ENCODE results near the gene NT5DC2. TPM values are rescaled to one million over a fixed set of nuclear protein-coding genes. Genes with fewer than 3 reads are reported as not detected.

NT5DC2 gene
- total RNA-seq, 2 experiments from 2014 or later, result 46.9 to 49.5 TPM

DNA sequence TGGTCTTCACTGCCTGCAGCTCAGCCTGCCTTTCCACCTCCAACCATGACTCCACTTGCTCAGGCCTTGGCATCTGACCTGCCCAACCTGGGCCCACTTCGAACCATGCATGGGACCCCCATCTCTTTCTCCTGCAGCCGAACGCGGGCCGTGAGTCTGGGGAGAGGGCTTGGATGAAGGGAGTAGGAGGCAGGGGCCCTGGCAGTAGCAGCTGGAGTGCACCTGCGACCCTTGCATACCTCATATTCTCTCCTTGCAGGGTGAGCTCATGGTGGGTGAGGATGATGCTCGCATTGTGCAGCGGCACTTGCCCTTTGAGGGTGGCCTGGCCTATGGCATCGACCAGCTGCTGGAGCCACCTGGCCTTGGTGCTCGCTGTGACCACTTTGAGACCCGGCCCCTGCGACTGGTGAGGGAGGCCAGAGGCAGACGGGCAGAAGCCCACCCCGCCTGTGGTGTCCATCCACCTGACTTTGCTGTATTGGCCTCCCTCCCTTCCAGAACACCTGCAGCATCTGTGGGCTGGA lies 13.5 kb downstream of the NT5DC2 start:
- Mint-ChIP-seq H3K4me3 (no peak overlapping the region), H3K27ac (no peak overlapping the region), H3K36me3 (peaks cover 7% of the 10 kb centered on the region), H3K27me3 (no peaks in the 10 kb centered on the region), H3K4me1 (ENCODE audit: low read depth) (no peaks in the 10 kb centered on the region), H3K9me3 (no peaks in the 10 kb centered on the region)
- CTCF ChIA-PET, result no interaction called here
- no peak for DNase-seq
- POLR2A ChIA-PET, result no interaction called here
- intact Hi-C loops (cut with micrococcal nuclease), result no loop called here

DNA sequence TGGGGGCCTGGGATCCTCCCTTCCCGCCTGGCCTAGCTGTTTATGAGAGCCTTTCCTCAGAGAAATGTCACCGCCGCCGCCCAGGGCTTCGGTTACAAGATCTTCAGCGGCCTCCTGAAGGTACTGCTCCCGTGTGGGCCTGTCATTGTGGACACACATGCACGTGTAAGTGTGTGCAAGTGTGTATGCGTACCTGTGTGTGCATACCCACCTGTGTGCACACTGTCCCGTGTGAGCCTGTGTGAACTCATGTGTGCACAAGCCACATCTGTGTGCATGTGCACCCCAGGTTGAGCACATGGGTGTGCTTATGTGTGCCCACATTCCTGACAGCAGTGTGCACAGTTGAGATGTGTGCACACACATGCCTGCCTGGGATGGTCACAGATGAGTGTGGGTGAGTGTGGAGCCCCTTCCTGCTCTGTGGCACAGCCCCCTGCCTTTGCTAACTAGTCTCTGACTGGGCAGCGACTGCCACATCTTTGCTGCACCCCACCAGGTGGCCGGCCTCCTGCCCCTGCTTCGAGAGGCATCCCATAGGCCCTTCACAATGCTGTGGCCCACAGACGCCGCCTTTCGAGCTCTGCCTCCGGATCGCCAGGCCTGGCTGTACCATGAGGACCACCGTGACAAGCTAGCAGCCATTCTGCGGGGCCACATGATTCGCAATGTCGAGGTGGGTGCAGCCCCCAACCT lies 14.1 kb downstream of the NT5DC2 start:
- ChIA-PET POLR2A (no interaction called here), CTCF (no interaction called here)
- H3K36me3 Mint-ChIP-seq, result peaks cover 7% of the 10 kb centered on the region
- no peaks in the 10 kb centered on the region for H3K27me3 Mint-ChIP-seq
- no peak for DNase-seq
- intact Hi-C loops (cut with micrococcal nuclease), result no loop called here
- no peak overlapping the region for H3K4me3 Mint-ChIP-seq
- H3K27ac Mint-ChIP-seq, result no peak overlapping the region
- H3K4me1 Mint-ChIP-seq (ENCODE audit: low read depth), result no peaks in the 10 kb centered on the region
- no peaks in the 10 kb centered on the region for H3K9me3 Mint-ChIP-seq

DNA sequence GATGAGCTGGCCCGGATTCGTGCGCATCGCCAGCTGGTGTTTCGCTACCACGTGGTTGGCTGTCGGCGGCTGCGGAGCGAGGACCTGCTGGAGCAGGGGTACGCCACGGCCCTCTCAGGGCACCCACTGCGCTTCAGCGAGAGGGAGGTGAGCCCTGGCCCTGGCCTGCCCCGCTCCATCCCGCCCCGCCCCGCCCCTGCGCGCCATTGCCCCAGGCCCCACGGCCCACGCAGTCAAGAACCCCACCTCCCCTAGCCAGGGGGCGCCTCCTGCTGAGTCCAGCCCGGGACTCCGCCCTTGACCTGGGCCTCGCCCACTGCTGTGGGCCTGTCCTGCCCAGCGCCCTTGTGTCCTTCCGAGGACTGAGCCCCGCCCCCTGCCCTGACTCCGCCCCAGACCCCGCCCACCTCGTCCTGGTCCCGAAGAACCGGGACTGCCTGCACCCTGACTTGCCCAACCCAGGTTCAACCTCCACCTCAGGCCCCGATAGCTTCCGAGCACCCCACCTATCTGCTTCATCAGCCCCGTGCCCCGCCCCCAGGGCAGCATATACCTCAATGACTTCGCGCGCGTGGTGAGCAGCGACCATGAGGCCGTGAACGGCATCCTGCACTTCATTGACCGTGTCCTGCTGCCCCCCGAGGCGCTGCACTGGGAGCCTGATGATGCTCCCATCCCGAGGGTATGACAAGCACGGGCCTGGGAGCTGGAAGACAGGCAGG lies 14.8 kb downstream of the NT5DC2 start:
- Mint-ChIP-seq H3K4me3 (no peak overlapping the region), H3K4me1 (ENCODE audit: low read depth) (no peaks in the 10 kb centered on the region), H3K27me3 (no peaks in the 10 kb centered on the region), H3K36me3 (no peaks in the 10 kb centered on the region), H3K27ac (no peak overlapping the region), H3K9me3 (no peaks in the 10 kb centered on the region)
- CTCF ChIA-PET, result interaction anchor here (0.6 kb wide), 1 partner anchor 114 kb away, joined by 4 read pairs; no protein-coding TSS in a partner anchor
- no peak for DNase-seq
- POLR2A ChIA-PET, result no interaction called here
- intact Hi-C loops (cut with micrococcal nuclease), result no loop called here

DNA sequence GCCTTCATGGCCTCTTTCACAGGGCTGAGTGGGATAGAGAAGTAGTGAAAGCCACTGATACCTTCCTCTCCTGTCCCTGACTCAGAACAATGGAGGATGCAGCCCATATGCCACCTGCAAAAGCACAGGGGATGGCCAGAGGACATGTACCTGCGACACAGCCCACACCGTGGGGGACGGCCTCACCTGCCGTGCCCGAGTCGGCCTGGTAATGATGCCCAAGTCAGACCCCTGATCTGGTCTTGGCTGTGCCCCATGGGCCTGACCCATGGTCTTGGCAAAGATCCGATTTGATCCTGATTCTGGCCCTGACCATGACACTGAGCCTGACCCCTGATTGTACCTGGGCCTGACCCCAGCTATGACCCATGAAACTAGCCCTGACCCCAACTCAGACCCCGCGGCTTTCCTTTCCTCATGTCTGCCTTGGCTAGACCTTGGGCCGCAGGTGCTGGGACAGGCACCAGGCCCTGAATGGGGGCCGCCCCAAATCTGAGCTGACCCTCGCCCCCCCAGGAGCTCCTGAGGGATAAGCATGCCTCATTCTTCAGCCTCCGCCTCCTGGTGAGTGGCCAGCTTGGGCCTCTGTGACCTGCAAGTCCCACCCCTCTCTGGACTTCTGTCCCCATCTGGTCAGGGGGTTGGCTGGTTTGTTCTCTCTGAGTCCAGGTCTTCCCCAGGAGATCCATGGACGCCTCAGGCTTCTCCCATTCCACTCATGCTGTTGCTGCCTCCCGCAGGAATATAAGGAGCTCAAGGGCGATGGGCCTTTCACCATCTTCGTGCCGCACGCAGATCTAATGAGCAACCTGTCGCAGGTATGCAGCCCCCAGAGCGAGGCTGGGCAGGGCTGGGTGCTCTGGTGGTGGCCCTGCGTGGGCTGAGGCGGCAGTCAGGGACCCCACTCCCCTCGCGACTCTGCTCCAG lies 15.6 kb downstream of the NT5DC2 start:
- Mint-ChIP-seq H3K27me3 (no peaks in the 10 kb centered on the region), H3K9me3 (no peaks in the 10 kb centered on the region), H3K27ac (no peak overlapping the region), H3K4me1 (ENCODE audit: low read depth) (no peaks in the 10 kb centered on the region), H3K4me3 (no peak overlapping the region), H3K36me3 (no peaks in the 10 kb centered on the region)
- intact Hi-C loops (cut with micrococcal nuclease), result no loop called here
- ChIA-PET POLR2A (no interaction called here), CTCF (interaction anchor here (0.6 kb wide), 1 partner anchor 113 kb away, joined by 4 read pairs; no protein-coding TSS in a partner anchor)
- DNase-seq, result no peak

DNA sequence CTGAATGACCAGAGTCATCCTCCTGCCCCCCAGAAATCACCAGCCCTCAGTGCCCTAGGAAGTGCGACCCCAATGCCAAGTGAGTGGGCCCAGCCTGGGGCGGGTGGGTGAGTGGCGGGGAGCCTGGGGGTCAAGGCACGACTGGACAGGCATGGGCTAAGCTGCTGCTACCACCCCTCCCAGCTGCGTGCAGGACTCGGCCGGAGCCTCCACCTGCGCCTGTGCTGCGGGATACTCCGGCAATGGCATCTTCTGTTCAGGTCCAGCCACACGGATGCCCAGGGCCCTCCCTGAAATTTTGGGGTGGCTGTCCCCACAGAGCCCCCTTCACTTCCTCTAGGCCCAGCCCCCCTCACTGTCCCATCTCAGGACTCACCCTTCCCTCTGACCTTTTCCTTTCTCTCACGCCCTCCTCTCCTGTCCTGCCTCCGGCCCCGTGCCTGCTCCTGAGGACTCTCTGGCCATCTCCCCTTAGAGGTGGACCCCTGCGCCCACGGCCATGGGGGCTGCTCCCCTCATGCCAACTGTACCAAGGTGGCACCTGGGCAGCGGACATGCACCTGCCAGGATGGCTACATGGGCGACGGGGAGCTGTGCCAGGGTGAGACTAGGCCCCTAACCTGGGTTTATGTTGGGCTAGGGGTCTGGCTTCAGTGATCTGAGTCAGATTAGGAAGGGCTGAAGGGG lies 17.0 kb downstream of the NT5DC2 start:
- H3K9me3 Mint-ChIP-seq, result no peaks in the 10 kb centered on the region
- H3K4me3 Mint-ChIP-seq, result no peak overlapping the region
- no peaks in the 10 kb centered on the region for H3K4me1 Mint-ChIP-seq (ENCODE audit: low read depth)
- intact Hi-C loops (cut with micrococcal nuclease), result no loop called here
- no peak overlapping the region for H3K27ac Mint-ChIP-seq
- ChIA-PET CTCF (no interaction called here), POLR2A (no interaction called here)
- no peaks in the 10 kb centered on the region for H3K27me3 Mint-ChIP-seq
- no peaks in the 10 kb centered on the region for H3K36me3 Mint-ChIP-seq
- DNase-seq, result no peak

DNA sequence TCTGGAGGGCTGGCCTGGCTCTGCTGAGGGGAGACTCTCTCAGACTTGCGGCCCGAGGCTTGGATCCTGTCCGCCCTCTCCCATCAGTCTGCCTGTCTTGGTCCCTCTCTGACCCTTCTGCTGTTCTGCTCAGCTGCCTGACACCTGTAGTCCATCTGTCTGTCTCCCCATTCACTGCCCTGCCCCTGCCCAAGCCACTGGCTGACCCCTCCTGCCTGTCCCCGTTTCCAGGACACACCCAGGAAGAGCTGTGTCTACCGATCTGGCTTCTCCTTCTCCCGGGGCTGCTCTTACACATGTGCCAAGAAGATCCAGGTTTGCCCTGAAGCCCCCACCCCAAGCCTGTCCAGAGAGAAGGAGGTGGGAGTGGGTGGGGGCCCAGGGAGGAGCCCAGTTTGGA lies 18.5 kb downstream of the NT5DC2 start:
- H3K27ac Mint-ChIP-seq, result no peak overlapping the region
- no peaks in the 10 kb centered on the region for H3K36me3 Mint-ChIP-seq
- ChIA-PET CTCF (no interaction called here), POLR2A (no interaction called here)
- no peaks in the 10 kb centered on the region for H3K9me3 Mint-ChIP-seq
- H3K27me3 Mint-ChIP-seq, result no peaks in the 10 kb centered on the region
- H3K4me1 Mint-ChIP-seq (ENCODE audit: low read depth), result no peaks in the 10 kb centered on the region
- H3K4me3 Mint-ChIP-seq, result no peak overlapping the region
- intact Hi-C loops (cut with micrococcal nuclease), result no loop called here
- DNase-seq, result no peak

DNA sequence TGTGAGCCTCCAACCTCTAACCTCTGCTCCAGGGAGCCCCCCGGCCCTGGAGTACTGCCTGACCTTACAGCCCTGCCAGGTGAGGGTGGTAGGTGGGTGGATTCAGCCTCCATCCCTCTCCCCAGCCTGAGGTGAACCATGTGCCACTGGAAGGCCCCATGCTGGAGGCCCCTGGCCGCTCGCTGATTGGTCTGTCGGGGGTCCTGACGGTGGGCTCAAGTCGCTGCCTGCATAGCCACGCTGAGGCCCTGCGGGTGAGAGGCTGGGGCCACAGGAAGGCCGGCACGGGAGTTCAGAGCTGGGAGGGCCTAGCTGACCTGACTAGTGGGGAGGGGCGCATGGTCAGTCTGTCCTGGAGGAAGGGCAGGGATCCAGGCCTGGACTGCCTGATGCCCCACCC lies 19.1 kb downstream of the NT5DC2 start:
- intact Hi-C loops (cut with micrococcal nuclease), result no loop called here
- Mint-ChIP-seq H3K9me3 (no peaks in the 10 kb centered on the region), H3K27me3 (no peaks in the 10 kb centered on the region), H3K27ac (no peak overlapping the region), H3K4me3 (no peak overlapping the region), H3K36me3 (no peaks in the 10 kb centered on the region), H3K4me1 (ENCODE audit: low read depth) (no peaks in the 10 kb centered on the region)
- ChIA-PET POLR2A (no interaction called here), CTCF (no interaction called here)
- DNase-seq, result no peak

DNA sequence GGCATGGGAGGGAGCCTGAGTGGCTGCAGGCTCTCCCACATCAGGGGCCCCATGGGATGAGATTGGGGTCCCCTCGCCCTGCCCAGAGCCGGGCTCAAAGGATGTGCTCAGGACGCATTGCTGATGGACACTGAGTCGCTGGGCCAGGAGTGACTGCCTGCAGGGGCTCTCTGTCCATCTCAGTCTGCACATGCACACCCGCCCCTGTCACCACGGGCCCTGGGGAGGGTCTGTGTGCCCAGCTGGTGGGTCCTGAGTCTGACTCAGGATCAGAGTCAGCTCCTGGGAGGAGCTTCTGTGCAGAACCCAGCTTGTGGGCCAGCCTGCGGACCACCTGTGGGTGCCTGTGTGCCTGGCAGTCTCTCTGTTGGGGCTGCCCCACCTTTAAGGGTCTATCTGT lies 20.4 kb downstream of the NT5DC2 start:
- CTCF ChIA-PET, result no interaction called here
- intact Hi-C loops (cut with micrococcal nuclease), result no loop called here
- H3K27ac Mint-ChIP-seq, result no peak overlapping the region
- no peaks in the 10 kb centered on the region for H3K36me3 Mint-ChIP-seq
- H3K27me3 Mint-ChIP-seq, result no peaks in the 10 kb centered on the region
- no peaks in the 10 kb centered on the region for H3K9me3 Mint-ChIP-seq
- no peak overlapping the region for H3K4me3 Mint-ChIP-seq
- no peaks in the 10 kb centered on the region for H3K4me1 Mint-ChIP-seq (ENCODE audit: low read depth)
- no peak for DNase-seq
- POLR2A ChIA-PET, result no interaction called here

DNA sequence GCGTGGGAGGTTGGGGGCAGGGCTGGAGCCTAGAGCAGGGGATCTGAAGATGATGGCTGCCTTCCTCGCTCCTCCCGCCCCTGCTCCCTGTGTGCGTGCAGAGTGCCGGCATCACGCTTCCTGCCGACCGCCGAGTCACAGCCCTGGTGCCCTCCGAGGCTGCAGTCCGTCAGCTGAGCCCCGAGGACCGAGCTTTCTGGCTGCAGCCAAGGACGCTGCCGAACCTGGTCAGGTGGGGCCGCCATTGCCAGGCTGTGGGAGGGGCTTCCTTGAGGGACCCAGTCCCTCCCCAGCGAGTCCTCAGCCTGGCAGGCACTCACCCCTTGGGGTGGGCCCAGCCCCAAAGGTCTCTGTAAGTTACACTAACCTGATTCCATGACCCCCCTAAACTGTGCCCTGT lies 20.9 kb downstream of the NT5DC2 start:
- DNase-seq, result no peak
- Mint-ChIP-seq H3K27ac (no peak overlapping the region), H3K4me1 (ENCODE audit: low read depth) (no peaks in the 10 kb centered on the region), H3K4me3 (no peak overlapping the region), H3K36me3 (no peaks in the 10 kb centered on the region), H3K27me3 (no peaks in the 10 kb centered on the region), H3K9me3 (no peaks in the 10 kb centered on the region)
- CTCF ChIA-PET, result interaction anchor here (0.8 to 1.9 kb wide), 2 partner anchors 30 to 72 kb away, joined by 3 to 5 read pairs; no protein-coding TSS in a partner anchor
- POLR2A ChIA-PET, result no interaction called here
- intact Hi-C loops (cut with micrococcal nuclease), result no loop called here

DNA sequence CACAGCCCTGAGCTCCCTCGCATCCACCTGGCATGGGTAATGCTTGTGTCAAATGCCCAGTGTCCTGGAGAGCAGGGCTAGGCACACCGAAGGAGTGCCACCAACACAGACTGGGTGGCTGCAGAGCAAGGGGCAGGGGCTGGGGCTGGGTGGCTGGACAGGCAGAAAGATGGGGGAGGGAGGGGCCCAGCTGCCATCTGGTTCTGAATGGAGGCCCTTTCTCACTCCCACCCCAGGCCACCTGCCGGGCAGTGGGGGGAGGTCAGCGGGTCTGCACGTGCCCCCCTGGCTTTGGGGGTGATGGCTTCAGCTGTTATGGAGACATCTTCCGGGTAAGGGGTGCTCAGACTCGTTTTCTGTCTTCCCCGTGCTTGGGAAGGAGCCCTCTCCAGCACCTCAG lies 21.6 kb downstream of the NT5DC2 start:
- CTCF ChIA-PET, result interaction anchor here (0.8 to 1.9 kb wide), 2 partner anchors 30 to 71 kb away, joined by 3 to 5 read pairs; no protein-coding TSS in a partner anchor
- Mint-ChIP-seq H3K36me3 (no peaks in the 10 kb centered on the region), H3K27ac (no peak overlapping the region), H3K4me3 (no peak overlapping the region), H3K4me1 (ENCODE audit: low read depth) (no peaks in the 10 kb centered on the region), H3K9me3 (no peaks in the 10 kb centered on the region), H3K27me3 (no peaks in the 10 kb centered on the region)
- no peak for DNase-seq
- POLR2A ChIA-PET, result no interaction called here
- intact Hi-C loops (cut with micrococcal nuclease), result no loop called here

DNA sequence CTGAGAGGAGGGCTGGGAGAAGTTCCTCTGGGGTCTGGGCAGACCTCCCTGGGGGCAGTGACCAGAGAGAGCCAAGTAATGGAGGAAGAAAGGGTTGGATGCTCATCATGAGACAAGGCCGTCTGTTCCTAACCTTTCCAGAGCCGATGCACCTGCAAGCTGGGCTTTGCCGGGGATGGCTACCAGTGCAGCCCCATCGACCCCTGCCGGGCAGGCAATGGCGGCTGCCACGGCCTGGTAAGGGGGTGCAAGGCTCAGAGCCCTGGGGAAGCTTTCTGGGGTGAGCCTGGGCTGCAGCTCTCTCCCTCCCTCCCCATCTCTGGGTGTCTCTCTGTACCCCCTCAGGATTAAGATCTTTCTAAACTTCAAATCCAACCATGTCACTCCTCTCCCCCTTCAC lies 22.1 kb downstream of the NT5DC2 start:
- Mint-ChIP-seq H3K36me3 (no peaks in the 10 kb centered on the region), H3K4me1 (ENCODE audit: low read depth) (no peaks in the 10 kb centered on the region), H3K27me3 (no peaks in the 10 kb centered on the region), H3K4me3 (no peak overlapping the region), H3K27ac (no peak overlapping the region), H3K9me3 (no peaks in the 10 kb centered on the region)
- intact Hi-C loops (cut with micrococcal nuclease), result no loop called here
- DNase-seq, result no peak
- POLR2A ChIA-PET, result no interaction called here
- CTCF ChIA-PET, result interaction anchor here (1.9 kb wide), 1 partner anchor 29 kb away, joined by 5 read pairs; no protein-coding TSS in a partner anchor
